HL-60/S4 treated with phorbol 12-myristate 13-acetate at 8.2 ng/mL for 4 days and 3 days (cell line): Measurements from ENCODE around the gene HERC4.
"Not testable (repeated sequence)": the region's sequence is repeated elsewhere in the genome, so short reads cannot be mapped to it uniquely, and the experiment has no call there.

ENCODE experiments used
- in situ Hi-C: fragments of 300-500 bp; cut with MboI; formaldehyde crosslinking; loops from 2 replicates; pipeline ENCODE4 v1.15.0; 2022; ENCODE audit warnings: low sequenced_read_pairs

The HERC4 gene

DNA sequence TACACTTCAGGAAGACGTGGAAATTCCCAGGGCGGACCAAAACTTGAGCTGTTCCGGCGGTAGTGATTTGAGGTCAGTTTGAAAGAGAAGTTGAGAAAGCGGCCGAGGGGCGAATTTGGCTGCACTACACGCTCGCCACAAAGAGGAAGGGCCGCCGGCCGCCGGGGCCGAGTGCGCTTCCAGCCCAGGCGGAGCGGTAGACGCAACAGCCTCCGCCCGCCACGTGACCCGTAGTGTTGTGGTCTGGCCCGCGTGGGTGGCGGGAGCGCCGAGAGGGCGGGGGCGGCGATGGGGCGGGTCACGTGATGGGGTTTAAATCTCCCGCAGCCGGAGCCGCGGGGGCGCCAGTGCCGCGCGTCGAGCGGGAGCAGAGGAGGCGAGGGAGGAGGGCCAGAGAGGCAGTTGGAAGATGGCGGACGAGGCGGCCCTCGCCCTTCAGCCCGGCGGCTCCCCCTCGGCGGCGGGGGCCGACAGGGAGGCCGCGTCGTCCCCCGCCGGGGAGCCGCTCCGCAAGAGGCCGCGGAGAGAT, 190.7 kb downstream of the HERC4 start, which contains the start of gene SIRT1:
TSS of gene SIRT1 (plus strand) at position 344 of the 529 bp plus-strand sequence. CDS start at position 410, 66 bp downstream.
- in situ Hi-C loops: no loop called here

DNA sequence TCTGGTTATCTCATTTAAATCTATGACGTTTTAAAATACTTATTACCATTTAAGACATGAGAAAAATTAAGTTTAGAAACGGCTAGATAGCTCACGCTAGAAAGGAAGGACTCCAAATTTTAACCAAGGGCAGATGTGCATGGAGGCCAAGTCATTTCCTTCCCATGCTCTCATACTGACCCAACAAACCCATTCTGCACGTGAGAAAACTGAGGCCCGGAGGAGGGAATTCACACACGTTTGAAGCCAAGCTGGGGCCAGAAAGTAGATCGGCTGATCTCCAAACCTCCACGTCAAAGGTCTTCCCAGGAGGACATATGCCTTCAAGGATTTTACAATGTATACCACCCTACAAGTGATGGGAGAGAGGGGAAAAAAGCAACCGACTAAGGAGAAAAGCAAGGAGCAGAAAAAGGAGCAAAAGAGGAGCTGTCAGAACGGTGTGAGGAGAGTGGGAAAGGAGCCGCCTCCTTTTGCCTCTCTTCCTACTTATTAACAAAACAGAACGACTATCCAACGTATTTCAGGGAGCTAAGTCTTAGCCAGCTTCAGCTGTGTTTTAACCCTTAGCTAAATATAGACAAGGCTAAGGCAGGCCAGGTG, 191.3 kb downstream of the HERC4 start:
- in situ Hi-C loops: no loop called here

DNA sequence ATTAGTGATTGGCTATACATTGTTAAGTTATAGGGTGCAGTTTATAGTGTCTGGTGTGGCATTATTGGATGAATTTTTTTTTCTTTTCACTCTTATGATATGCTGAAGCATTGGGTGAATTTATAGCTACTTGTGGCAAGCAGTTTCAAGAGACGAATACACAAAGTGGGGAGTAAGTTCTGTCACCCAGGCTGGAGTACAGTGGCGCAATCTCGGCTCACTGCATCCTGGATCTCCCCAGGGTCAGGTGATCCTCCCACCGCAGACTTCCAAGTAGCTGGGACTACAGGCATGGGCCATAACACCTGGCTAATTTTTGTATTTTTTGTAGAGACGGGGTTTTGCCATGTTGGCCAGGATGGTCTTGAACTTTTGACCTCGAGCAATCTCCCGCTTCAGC, 196.9 kb downstream of the HERC4 start:
- in situ Hi-C loops: no loop called here

DNA sequence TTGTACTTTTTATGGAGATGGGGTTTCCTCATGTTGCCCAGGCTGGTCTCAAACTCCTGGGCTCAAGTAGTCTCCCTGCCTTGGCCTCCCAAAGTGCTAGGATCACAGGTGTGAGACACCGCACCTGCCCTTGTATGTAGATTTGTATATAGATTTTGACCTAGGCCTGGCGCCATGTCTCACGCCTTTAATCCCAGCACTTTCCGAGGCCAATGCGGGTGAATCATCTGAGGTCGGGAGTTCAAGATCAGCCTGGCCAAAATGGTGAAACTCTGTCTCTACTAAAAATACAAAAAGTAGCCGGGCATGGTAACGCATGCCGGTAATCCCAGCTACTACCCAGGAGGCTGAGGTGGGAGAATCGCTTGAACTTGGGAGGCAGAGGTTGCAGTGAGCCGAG, 197.7 kb downstream of the HERC4 start:
- in situ Hi-C loops: not testable (repeated sequence)

DNA sequence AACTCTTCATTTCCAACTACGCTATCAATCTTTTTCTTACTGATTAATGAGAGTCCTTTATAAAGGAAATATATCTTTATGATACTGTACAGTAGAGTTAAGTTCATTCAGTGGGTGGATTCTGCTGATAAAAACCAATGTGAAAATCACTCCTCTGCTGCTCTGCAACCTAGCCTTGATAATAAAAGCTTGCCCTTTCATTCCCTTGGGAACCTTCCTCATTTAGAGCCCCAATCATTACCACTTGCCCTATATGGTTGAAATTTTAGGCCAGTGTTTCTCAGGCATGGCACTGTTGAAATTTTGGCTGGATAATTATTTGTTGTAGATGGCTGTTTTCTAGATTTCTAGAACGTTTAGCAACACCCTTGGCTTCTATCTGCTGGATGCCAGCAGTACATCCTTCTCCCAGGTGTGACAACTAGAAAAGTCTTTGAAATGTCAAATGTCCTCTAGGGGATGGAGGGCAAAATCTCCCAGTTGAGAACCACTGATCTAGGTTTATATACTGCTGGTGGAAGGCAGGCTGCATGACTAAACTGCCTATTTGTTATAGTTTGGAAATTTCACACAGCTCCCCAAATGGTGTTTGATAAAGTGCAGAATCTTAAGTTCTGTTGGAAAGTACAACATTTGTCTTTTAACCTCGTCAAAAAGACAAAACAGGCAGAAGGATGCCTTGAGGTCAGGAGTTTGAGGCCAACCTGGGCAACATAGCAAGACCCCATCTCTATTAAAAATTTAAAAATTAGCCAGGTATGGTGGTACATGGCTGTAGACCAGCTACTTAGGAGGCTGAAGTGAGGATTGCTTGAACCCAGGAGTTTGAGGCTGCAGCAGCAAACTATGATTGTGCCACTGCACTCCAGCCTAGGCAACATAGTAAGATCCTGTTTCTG, 199.5 kb downstream of the HERC4 start:
- in situ Hi-C loops: no loop called here
